H9 (cell line): ENCODE measurements around the gene CRYBA2. TPM values are rescaled to one million over a fixed set of nuclear protein-coding genes. Genes with fewer than 3 reads are reported as not detected.

Source experiments
- DNase-seq: peaks from one replicate; pipeline ENCODE4 v3.0.0-alpha.2; 2017
- H2AFZ ChIP-seq: one replicate; pipeline ENCODE4 v1.6.1; 2013; ENCODE audit warnings: mild to moderate bottlenecking, low read length, control low read depth, moderate library complexity
- H2AK5ac ChIP-seq: 2 replicates; pipeline ENCODE4 v1.6.1; 2013; ENCODE audit warnings: low read length, control low read depth, mixed read lengths; ENCODE audit not compliant: insufficient read length
- H2BK120ac ChIP-seq: one replicate; pipeline ENCODE4 v1.6.1; 2013; ENCODE audit warnings: low read depth, mild to moderate bottlenecking, low read length, control low read depth, inconsistent platforms; ENCODE audit not compliant: poor library complexity, severe bottlenecking
- H2BK12ac ChIP-seq: 2 replicates; pipeline ENCODE4 v1.6.1; 2013; ENCODE audit warnings: low read length, control low read depth, mixed read lengths, low read depth; ENCODE audit not compliant: insufficient read length
- H2BK15ac ChIP-seq: 2 replicates; pipeline ENCODE4 v1.6.1; 2013; ENCODE audit warnings: low read depth, low read length, control low read depth
- H2BK20ac ChIP-seq: one replicate; pipeline ENCODE4 v1.6.1; 2013; ENCODE audit warnings: low read depth, mild to moderate bottlenecking, low read length, control low read depth, inconsistent platforms; ENCODE audit not compliant: poor library complexity, severe bottlenecking
- H2BK5ac ChIP-seq: 2 replicates; pipeline ENCODE4 v1.6.1; 2013; ENCODE audit warnings: low read length, control low read depth, mixed read lengths; ENCODE audit not compliant: insufficient read length
- H3K14ac ChIP-seq: 2 replicates; pipeline ENCODE4 v1.6.1; 2013; ENCODE audit warnings: low read length, control low read depth; ENCODE audit not compliant: insufficient read depth
- H3K18ac ChIP-seq: 2 replicates; pipeline ENCODE4 v1.6.1; 2013; ENCODE audit warnings: low read depth, mild to moderate bottlenecking, mixed read lengths, low read length, control low read depth; ENCODE audit not compliant: insufficient read length
- H3K23ac ChIP-seq: 2 replicates; pipeline ENCODE4 v1.6.1; 2013; ENCODE audit warnings: low read length, control low read depth, mixed read lengths, low read depth; ENCODE audit not compliant: insufficient read length
- H3K23me2 ChIP-seq: 2 replicates; pipeline ENCODE4 v1.6.1; 2013; ENCODE audit warnings: low read depth, mild to moderate bottlenecking, mixed read lengths, low read length, control low read depth; ENCODE audit not compliant: insufficient read length, poor library complexity, severe bottlenecking
- H3K27ac ChIP-seq: 2 replicates; pipeline ENCODE4 v1.5.1; 2013; ENCODE audit warnings: low read length, control low read depth, mixed read lengths, low read depth; ENCODE audit not compliant: insufficient read length
- H3K27me3 ChIP-seq: 2 replicates; pipeline ENCODE4 v1.6.1; 2013; ENCODE audit warnings: low read length, control low read depth, inconsistent platforms; ENCODE audit not compliant: insufficient read depth
- H3K4ac ChIP-seq: 2 replicates; pipeline ENCODE4 v1.6.1; 2013; ENCODE audit warnings: low read depth, mild to moderate bottlenecking, control low read depth, inconsistent platforms, low read length, moderate library complexity
- H3K4me1 ChIP-seq: 2 replicates; pipeline ENCODE4 v1.6.1; 2013; ENCODE audit warnings: low read length, control low read depth, inconsistent platforms; ENCODE audit not compliant: insufficient read depth
- H3K4me2 ChIP-seq: 2 replicates; pipeline ENCODE4 v1.6.1; 2013; ENCODE audit warnings: low read length, control low read depth, mixed read lengths; ENCODE audit not compliant: insufficient read length, insufficient read depth
- H3K56ac ChIP-seq: 2 replicates; pipeline ENCODE4 v1.6.1; 2013; ENCODE audit warnings: low read depth, mild to moderate bottlenecking, mixed read lengths, low read length, control low read depth; ENCODE audit not compliant: insufficient read length
- H3K79me1 ChIP-seq: 2 replicates; pipeline ENCODE4 v1.6.1; 2013; ENCODE audit warnings: low read depth, mild to moderate bottlenecking, moderate library complexity, low read length, control low read depth, inconsistent platforms; ENCODE audit not compliant: insufficient read depth, poor library complexity, severe bottlenecking
- H3K79me2 ChIP-seq: 2 replicates; pipeline ENCODE4 v1.6.1; 2013; ENCODE audit warnings: low read length, control low read depth, inconsistent platforms; ENCODE audit not compliant: insufficient read depth
- H3K9ac ChIP-seq: 2 replicates; pipeline ENCODE4 v1.6.1; 2013; ENCODE audit warnings: low read length, control low read depth, mixed read lengths; ENCODE audit not compliant: insufficient read length; ENCODE audit errors: extremely low read depth
- H3K9me3 ChIP-seq: one replicate; pipeline ENCODE4 v1.6.1; 2013; ENCODE audit warnings: low read depth, low read length, inconsistent platforms; ENCODE audit not compliant: control insufficient read depth
- H3T11ph ChIP-seq: one replicate; pipeline ENCODE4 v1.6.1; 2013; ENCODE audit warnings: mild to moderate bottlenecking, low read length, control low read depth, inconsistent platforms
- H4K20me1 ChIP-seq: one replicate; pipeline ENCODE4 v1.6.1; 2013; ENCODE audit not compliant: control insufficient read depth, insufficient read length, insufficient read depth
- H4K5ac ChIP-seq: 2 replicates; pipeline ENCODE4 v1.6.1; 2013; ENCODE audit warnings: low read depth, mild to moderate bottlenecking, mixed read lengths, low read length, control low read depth; ENCODE audit not compliant: insufficient read length
- H4K8ac ChIP-seq: replicated peaks from 2 replicates; pipeline ENCODE4 v1.6.1; 2013; ENCODE audit warnings: low read length, control low read depth, mixed read lengths, low read depth; ENCODE audit not compliant: insufficient read length
- H4K91ac ChIP-seq: 2 replicates; pipeline ENCODE4 v1.6.1; 2013; ENCODE audit warnings: low read depth, mild to moderate bottlenecking, moderate library complexity, mixed read lengths, low read length, control low read depth; ENCODE audit not compliant: insufficient read length
- H3K27ac Mint-ChIP-seq, 3 experiments: 2 replicates in 2 of 3; 3 replicates in 1 of 3; pipeline ENCODE4 v1.8.0; 2020 to 2021; ENCODE audit warnings: mixed read lengths in 3 of 3, mild to moderate bottlenecking in 1 of 3, moderate library complexity in 1 of 3
- H3K27me3 Mint-ChIP-seq: 2 replicates; pipeline ENCODE4 v1.8.0; 2021; ENCODE audit warnings: low read depth, mild to moderate bottlenecking, moderate library complexity, mixed read lengths
- H3K36me3 Mint-ChIP-seq, 3 experiments: 2 replicates in 2 of 3; 3 replicates in 1 of 3; pipeline ENCODE4 v1.8.0; 2020 to 2021; ENCODE audit warnings: low read depth in 3 of 3, mixed read lengths in 3 of 3; ENCODE audit not compliant: insufficient read depth in 1 of 3
- H3K4me1 Mint-ChIP-seq, 2 experiments: 2 replicates each; pipeline ENCODE4 v1.8.0; 2020; ENCODE audit warnings: mixed read lengths in 2 of 2
- H3K4me3 Mint-ChIP-seq, 2 experiments: 2 replicates in 1 of 2; 3 replicates in 1 of 2; pipeline ENCODE4 v1.8.0; 2020 to 2021; ENCODE audit warnings: mild to moderate bottlenecking in 2 of 2, mixed read lengths in 2 of 2, moderate library complexity in 1 of 2
- H3K9me3 Mint-ChIP-seq, 2 experiments: 2 replicates in 1 of 2; 3 replicates in 1 of 2; pipeline ENCODE4 v1.8.0; 2020; ENCODE audit warnings: mild to moderate bottlenecking in 2 of 2, mixed read lengths in 2 of 2, moderate library complexity in 1 of 2
- CTCF ChIP-seq: fragments of 200-600 bp; sonication (generic); conservative IDR thresholded peaks from 3 replicates; pipeline ENCODE4 v1.8.0; 2021; ENCODE audit warnings: antibody characterized with exemption, mild to moderate bottlenecking
- WGBS: extraction: QIAGEN DNeasy Blood & Tissue Kit; methylation state at CpG from one replicate; pipeline ENCODE4 v1.1.7; 2013; ENCODE audit warnings: missing lambda C conversion rate, low lambda C conversion rate, mixed read lengths; ENCODE audit not compliant: insufficient read length; ENCODE audit errors: extremely low coverage; 5-methylcytosine and 5-hydroxymethylcytosine counted together
- total RNA-seq: library from RNA; stranded (reverse); gene quantifications from 2 replicates; pipeline ENCODE4 v1.2.1, GENCODE V29; 2021

The CRYBA2 gene
- total RNA-seq, 1 experiment from 2014 or later = not detected

DNA sequence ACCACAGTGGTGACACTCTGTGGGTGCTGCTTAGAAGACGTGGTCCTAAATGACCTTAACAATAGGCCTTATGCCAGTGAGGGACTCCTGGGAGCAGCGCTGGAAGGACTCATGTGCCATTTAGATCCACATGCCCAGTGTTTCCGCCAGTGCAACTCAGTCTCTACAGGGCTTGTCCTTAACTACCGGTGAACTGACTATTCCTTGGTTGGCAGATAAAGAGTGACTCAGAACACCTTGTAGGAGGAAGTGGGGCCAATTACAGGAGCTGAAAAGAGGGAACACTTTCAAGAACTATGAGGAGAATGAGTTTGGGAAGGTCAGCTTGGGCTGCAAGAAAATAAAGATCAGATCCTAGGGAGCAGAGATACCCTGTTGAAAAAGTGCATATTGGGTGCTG is 35.6 kb downstream of the CRYBA2 start:
- no peak for DNase-seq
- H3K27me3 Mint-ChIP-seq = peaks cover 90% of the 10 kb centered on the region

More for the DNA sequence above, 35.6 kb downstream of the CRYBA2 start:
- H4K91ac ChIP-seq = no peak overlapping the region
- no peak overlapping the region for H3K9ac ChIP-seq
- H2AFZ ChIP-seq = no peak overlapping the region
- no peak overlapping the region for H3K27ac Mint-ChIP-seq
- no peaks in the 10 kb centered on the region for H4K20me1 ChIP-seq
- no peak overlapping the region for H2AK5ac ChIP-seq
- no peak overlapping the region for H2BK15ac ChIP-seq
- H3K27ac ChIP-seq = no peak overlapping the region
- H4K8ac ChIP-seq = no peak overlapping the region
- H2BK5ac ChIP-seq = no peak overlapping the region
- H3K23me2 ChIP-seq = peaks cover 12% of the 10 kb centered on the region
- H3K79me1 ChIP-seq = no peaks in the 10 kb centered on the region
- no peak overlapping the region for H3K23ac ChIP-seq
- no peak overlapping the region for H3K18ac ChIP-seq
- H3K36me3 Mint-ChIP-seq = no peaks in the 10 kb centered on the region; a peak in 3 of 7 replicates
- H3K9me3 Mint-ChIP-seq = peaks cover 0 to 2% of the 10 kb centered on the region in 2 experiments; a peak in 2 of 5 replicates
- H2BK20ac ChIP-seq = no peak overlapping the region
- H3K56ac ChIP-seq = no peak overlapping the region
- peak overlapping the region; percentile 25 to 26; a peak in 3 of 5 replicates for H3K4me3 Mint-ChIP-seq
- no peak overlapping the region for H3T11ph ChIP-seq
- WGBS = no CpG with 5 or more reads among the region's 4 CpGs
- H2BK12ac ChIP-seq = no peak overlapping the region
- peaks cover 19% of the 10 kb centered on the region for H3K27me3 ChIP-seq
- no peak overlapping the region for H4K5ac ChIP-seq
- no peaks in the 10 kb centered on the region for H3K9me3 ChIP-seq
- no peak overlapping the region for H3K4me2 ChIP-seq
- no peak overlapping the region for H3K4ac ChIP-seq
- H3K14ac ChIP-seq = no peak overlapping the region
- H3K79me2 ChIP-seq = no peaks in the 10 kb centered on the region
- H2BK120ac ChIP-seq = no peak overlapping the region
- H3K4me1 Mint-ChIP-seq = peaks cover 9 to 24% of the 10 kb centered on the region in 2 experiments
- TF ChIP-seq CTCF = no peak
- H3K4me1 ChIP-seq = peaks cover 4% of the 10 kb centered on the region; the same call in 1 of the 2 replicates
